Activated naive CD4-positive, alpha-beta T cell treated with anti-CD3 and anti-CD28 coated beads, Interleukin-2, amount 50 U/mL, for 72 hours (primary cell): Measurements from ENCODE around the gene RFLNA. TPM values are rescaled to one million over a fixed set of nuclear protein-coding genes. Genes with fewer than 3 reads are reported as not detected.

ENCODE experiments used
- ATAC-seq, 2 donors: fragments of 150-1000 bp; cut with Tn5 transposase; 2 replicates each; pipeline ENCODE4 v1.10.0; 2021; ENCODE audit warnings: mild to moderate bottlenecking in 2 of 2, moderate library complexity in 2 of 2
- DNase-seq, 2 donors: peaks; one replicate each; pipeline ENCODE4 v3.0.0; 2021 to 2022; ENCODE audit warnings: low spot score in 2 of 2
- H3K27ac Mint-ChIP-seq, 2 donors: one replicate each; pipeline ENCODE4 v1.8.0; 2022; ENCODE audit warnings: mild to moderate bottlenecking in 2 of 2, mixed read lengths in 2 of 2
- H3K36me3 Mint-ChIP-seq, 2 donors: one replicate each; pipeline ENCODE4 v1.8.0; 2022; ENCODE audit warnings: mixed read lengths in 2 of 2
- H3K9me3 Mint-ChIP-seq, 2 donors: one replicate each; pipeline ENCODE4 v1.8.0; 2022; ENCODE audit warnings: mixed read lengths in 2 of 2
- total RNA-seq, 2 donors: library from RNA; stranded (reverse); gene quantifications; one replicate each; pipeline ENCODE4 v1.2.3, GENCODE V29; 2022

RFLNA gene
- total RNA-seq, 2 donors from 2014 or later = 0.32 TPM; not detected in 1

- DNase-seq = no peak
- no peak for ATAC-seq
- no peaks in the 10 kb centered on the region for H3K36me3 Mint-ChIP-seq
- no peak overlapping the region for H3K27ac Mint-ChIP-seq
- no peaks in the 10 kb centered on the region for H3K9me3 Mint-ChIP-seq
Observed at GRCh38 chr12:124351422-124351821, 56.5 kb downstream of the RFLNA start.

GRCh38 chr12:124352257-124352656 is 57.4 kb downstream of the RFLNA start:
- DNase-seq (no peak), ATAC-seq (no peak)
- no peaks in the 10 kb centered on the region for H3K9me3 Mint-ChIP-seq
- H3K36me3 Mint-ChIP-seq = no peaks in the 10 kb centered on the region
- H3K27ac Mint-ChIP-seq = no peak overlapping the region

- Mint-ChIP-seq H3K27ac (peak overlapping the region in 1 of 2 donors; percentile 31), H3K9me3 (no peaks in the 10 kb centered on the region)
- no peak for ATAC-seq
Observed at GRCh38 chr12:124352839-124353238, 57.9 kb downstream of the RFLNA start.

GRCh38 chr12:124354400-124354799 is 59.5 kb downstream of the RFLNA start:
- ATAC-seq (no peak), DNase-seq (no peak)
- Mint-ChIP-seq H3K27ac (no peak overlapping the region), H3K36me3 (peaks cover 9 to 11% of the 10 kb centered on the region in 2 donors), H3K9me3 (no peaks in the 10 kb centered on the region)

More at GRCh38 chr12:124352839-124353238, 57.9 kb downstream of the RFLNA start:
- no peak for DNase-seq
- H3K36me3 Mint-ChIP-seq = peaks cover 3 to 5% of the 10 kb centered on the region in 2 donors

GRCh38 chr12:124356221-124356620 is 61.3 kb downstream of the RFLNA start:
- no peak overlapping the region for H3K27ac Mint-ChIP-seq
- H3K36me3 Mint-ChIP-seq = peaks cover 9 to 11% of the 10 kb centered on the region in 2 donors
- DNase-seq (no peak), ATAC-seq (no peak)
- no peaks in the 10 kb centered on the region for H3K9me3 Mint-ChIP-seq

GRCh38 chr12:124357616-124358015 is 62.7 kb downstream of the RFLNA start:
- Mint-ChIP-seq H3K36me3 (peaks cover 9 to 11% of the 10 kb centered on the region in 2 donors), H3K27ac (no peak overlapping the region), H3K9me3 (no peaks in the 10 kb centered on the region)
- no peak for ATAC-seq
- DNase-seq = no peak

GRCh38 chr12:124358572-124358971 is 63.7 kb downstream of the RFLNA start:
- Mint-ChIP-seq H3K27ac (peak overlapping the region in 1 of 2 donors; percentile 44), H3K9me3 (no peaks in the 10 kb centered on the region), H3K36me3 (peaks cover 9 to 11% of the 10 kb centered on the region in 2 donors)
- DNase-seq (no peak), ATAC-seq (no peak)

- DNase-seq (no peak), ATAC-seq (no peak)
- Mint-ChIP-seq H3K9me3 (no peaks in the 10 kb centered on the region), H3K27ac (peak overlapping the region in 1 of 2 donors; percentile 55), H3K36me3 (peaks cover 9 to 11% of the 10 kb centered on the region in 2 donors)
Observed at GRCh38 chr12:124359671-124360581, 65.0 kb downstream of the RFLNA start.

GRCh38 chr12:124361074-124361970 is 66.4 kb downstream of the RFLNA start:
- Mint-ChIP-seq H3K27ac (peak overlapping the region; percentile 55 to 87), H3K36me3 (peaks cover 9 to 11% of the 10 kb centered on the region in 2 donors), H3K9me3 (no peaks in the 10 kb centered on the region)
- no peak for ATAC-seq
- DNase-seq = no peak

GRCh38 chr12:124361996-124362395 is 67.1 kb downstream of the RFLNA start:
- H3K27ac Mint-ChIP-seq = no peak overlapping the region
- DNase-seq = no peak
- H3K36me3 Mint-ChIP-seq = peaks cover 9 to 11% of the 10 kb centered on the region in 2 donors
- H3K9me3 Mint-ChIP-seq = no peaks in the 10 kb centered on the region
- no peak for ATAC-seq

- ATAC-seq = no peak
- no peak for DNase-seq
- Mint-ChIP-seq H3K27ac (peak overlapping the region in 1 of 2 donors; percentile 81), H3K36me3 (no peaks in the 10 kb centered on the region), H3K9me3 (no peaks in the 10 kb centered on the region)
Observed at GRCh38 chr12:124363353-124363965, 68.6 kb downstream of the RFLNA start.

GRCh38 chr12:124364543-124364942 is 69.7 kb downstream of the RFLNA start:
- H3K36me3 Mint-ChIP-seq = no peaks in the 10 kb centered on the region
- H3K27ac Mint-ChIP-seq = peak overlapping the region in 1 of 2 donors; percentile 81

More at GRCh38 chr12:124364543-124364942, 69.7 kb downstream of the RFLNA start:
- H3K9me3 Mint-ChIP-seq = no peaks in the 10 kb centered on the region
- no peak for DNase-seq
- no peak for ATAC-seq
